NOMO-1 treated with DMSO at 0.1 percent for 48 hours (cell line): ENCODE data around the gene SIL1.
"Not testable (repeated sequence)": the region's sequence is repeated elsewhere in the genome, so short reads cannot be mapped to it uniquely, and the experiment has no call there.

ENCODE experiments used
- DNase-seq: peaks from one replicate; lab custom pipeline; 2025; ENCODE audit not compliant: unreplicated experiment; lab: John Stamatoyannopoulos, UW

The SIL1 gene

DNA sequence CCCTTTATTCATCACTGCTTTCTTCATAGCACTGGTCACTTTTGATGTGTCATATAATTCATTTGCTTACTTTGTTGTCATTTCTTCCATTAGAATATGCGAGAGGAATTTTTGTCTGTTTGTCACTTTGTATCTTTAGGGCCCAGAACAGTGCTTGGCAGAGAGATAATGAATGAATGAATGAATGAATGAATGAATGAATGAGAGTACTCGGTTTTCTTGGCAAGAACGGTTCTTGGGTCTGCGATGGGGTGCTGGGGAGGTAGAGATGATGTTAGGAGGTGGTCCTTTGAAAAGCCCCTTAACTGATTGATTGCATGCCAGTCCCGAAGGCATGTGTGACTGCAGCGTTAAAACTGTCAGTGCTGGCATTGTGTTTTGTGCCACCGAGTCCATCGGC is 270.6 kb downstream of the SIL1 start:
- no peak for DNase-seq

DNA sequence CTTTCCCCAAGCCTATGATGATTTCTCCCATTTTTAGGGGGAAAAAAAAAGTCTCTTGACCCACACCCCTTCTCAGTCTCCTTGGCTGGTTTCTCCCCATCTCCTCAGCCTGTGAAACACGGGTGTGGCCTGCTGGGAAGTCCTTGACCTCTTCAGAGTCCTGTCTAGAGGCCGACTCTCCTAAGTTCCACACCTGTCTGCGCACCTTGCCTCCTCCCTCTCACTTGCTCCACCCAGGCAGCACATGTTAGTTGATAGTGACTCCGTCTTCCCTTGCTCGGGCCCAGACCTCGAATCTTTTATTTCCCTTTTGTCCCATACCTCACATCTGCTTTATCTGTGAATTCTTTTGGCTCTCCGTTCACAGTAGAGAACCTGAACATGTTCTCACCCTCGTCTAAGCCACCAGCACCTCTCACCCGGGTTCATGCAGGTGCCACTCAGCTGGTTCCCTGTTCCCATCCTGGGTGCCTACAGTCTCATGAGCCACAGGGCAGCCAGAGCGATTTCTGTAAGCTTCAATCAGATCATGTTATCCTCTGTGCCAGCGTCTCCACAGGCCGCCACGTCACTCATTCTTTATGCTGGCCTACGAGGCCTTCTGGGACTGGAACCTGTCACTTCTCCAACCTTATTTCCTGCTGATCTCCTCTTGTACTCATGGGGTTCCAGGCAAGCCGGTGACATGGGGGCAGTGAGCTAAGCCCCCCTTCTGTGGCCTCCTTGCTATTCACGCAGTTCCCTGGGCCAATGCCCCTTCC is 271.3 kb downstream of the SIL1 start:
- DNase-seq, result no peak

DNA sequence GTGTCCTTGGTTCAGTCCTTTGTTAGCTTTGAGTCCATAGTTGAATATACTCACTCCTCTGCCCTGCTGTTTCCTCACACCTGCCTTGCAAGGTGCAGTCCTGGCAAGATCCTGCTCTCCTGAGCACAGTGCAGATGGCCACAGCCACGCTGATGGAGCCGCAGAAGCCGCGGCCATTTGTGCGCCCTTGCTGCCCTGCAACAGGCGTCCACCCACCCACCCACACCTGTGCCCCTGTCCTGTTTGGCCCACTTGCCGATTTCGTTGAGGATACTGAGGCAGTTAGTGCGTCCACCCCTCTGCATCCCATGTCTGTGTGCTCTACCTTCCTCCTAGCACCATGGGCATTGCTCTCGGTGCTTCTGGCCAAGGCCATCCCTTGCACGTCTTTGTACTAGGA is 271.9 kb downstream of the SIL1 start:
- DNase-seq, result no peak

DNA sequence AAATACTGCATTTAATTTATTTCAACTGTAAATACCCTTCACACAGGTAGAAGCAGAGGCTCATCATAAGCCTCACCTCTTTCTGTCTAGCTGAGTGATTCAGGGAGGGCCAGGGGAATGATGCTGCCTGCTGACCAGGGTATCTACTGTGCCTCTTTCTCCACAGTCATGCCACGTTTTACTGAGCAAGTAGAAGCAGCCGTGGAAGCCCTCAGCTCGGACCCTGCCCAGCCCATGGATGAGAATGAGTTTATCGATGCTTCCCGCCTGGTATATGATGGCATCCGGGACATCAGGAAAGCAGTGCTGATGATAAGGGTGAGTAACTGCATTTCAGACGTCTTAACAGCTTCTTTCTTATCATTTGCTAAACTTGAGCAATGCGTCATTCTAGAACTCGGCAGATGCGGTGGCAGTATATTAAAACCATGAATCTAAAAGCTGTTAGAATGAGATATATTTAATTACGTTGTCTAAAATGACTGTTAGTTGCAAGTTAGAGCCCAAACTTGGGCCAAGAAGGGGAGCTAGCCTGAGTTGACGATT is 273.0 kb downstream of the SIL1 start:
- no peak for DNase-seq

GRCh38 chr5:138922494-138922893 is 275.7 kb downstream of the SIL1 start:
- no peak for DNase-seq

- not testable (repeated sequence) for DNase-seq
Observed at GRCh38 chr5:138921362-138921761, 276.8 kb downstream of the SIL1 start.

DNA sequence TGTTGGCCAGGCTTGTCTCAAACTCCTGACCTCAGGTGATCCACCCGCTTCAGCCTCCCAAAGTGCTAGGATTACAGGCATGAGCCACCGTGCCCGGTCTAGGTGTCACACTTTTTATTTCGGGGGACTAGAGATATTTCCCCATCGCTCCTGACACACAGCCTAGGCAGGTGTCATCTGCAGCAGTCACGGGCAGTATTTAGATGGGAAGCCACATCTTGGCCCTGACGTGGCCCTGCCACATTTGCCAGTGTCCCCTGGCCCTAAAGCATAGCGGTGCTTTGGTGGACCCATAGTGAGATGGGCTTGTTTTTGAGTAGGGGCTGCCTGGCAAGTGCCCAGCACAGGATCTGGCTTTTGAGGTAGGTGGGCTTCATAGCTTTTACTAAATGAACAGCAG is 278.0 kb downstream of the SIL1 start:
- no peak for DNase-seq

DNA sequence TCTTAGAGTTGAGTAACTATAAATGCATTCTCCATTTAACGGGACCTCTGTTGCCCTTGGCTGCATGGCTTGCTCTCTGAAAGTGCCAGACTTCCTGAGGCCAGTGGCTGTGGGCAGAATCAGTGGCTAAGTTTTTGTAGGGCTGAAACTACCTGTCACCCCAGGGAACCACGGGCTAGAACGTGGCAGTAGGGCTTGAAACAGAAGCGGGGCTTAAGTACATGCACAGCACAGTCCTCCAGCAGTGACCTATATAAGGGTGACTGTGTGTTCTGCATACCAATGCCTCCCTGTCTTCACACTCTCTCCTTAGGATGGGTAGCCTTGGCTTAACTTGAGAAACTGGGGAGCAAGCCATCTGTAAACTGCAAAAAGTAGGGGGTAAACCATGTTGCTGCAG is 279.5 kb downstream of the SIL1 start:
- no peak for DNase-seq

DNA sequence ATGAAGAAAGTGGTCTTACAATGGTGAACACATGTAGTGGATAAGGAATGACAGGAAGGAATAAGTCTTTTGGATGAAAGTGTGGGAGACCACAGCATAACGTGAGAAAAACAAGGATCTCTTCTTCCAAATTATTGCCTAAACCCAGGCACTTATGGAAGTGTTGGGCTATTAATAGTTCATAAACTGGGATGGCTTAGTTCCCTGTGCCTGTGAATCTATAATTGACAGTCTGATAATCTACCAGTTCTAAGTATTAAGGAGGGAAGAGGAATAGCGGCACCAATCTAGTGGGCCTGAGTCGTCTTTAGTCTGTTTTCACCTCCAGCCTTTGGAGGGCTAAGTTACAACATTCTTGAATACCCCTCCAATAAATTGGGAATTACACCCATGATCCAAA is 283.8 kb downstream of the SIL1 start:
- no peak for DNase-seq

GRCh38 chr5:138913773-138914172 is 284.4 kb downstream of the SIL1 start:
- DNase-seq, result no peak

DNA sequence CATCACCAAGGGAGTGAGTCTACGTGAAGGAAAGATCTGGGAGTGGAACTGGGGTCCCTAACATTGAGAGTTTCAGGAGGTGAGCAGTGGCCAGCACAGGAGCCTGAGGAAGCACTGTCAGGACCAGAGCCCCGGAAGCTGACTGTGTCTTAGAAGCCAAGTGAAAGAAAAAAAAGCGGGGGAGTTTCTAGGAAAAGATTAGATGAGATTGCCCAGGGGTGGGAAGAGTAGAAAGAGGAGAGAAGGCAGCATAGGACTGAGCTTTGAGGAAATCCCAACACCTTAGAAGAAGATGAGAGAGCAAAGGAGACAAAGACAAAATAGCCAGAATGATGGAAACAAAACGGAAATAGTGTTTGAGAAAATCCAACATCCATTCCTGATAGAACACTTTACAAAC is 286.1 kb downstream of the SIL1 start:
- DNase-seq, result no peak

GRCh38 chr5:138911441-138911840 is 286.7 kb downstream of the SIL1 start:
- no peak for DNase-seq

DNA sequence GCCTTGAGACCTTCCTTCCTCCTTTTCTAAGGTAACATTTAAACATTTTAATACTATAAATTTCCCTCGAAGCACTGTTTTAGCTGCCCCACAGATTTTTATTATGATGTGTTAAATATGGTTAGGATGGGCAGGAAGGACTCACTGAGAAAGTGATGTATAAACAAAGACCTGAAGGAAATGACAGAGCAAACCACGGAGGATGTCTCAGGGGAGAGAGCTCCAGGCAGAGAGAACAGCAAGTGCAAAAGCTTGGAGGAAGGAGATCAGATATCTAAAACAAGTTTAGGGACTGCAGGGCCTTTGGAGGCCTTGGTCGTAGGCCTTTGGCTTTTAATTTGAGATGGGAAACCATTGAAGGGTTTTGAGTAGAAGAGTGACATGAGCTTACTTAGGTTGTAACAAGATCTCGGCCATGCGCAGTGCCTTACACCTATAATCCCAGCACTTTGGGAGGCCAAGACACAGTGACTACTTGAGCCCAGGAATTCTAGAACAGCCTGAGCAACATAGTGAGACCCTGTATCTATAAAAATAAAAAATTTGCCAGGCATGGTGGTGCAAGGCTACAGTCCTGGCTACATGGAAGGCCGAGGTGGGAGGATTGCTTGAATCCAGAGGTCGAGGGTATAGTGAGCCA is 287.5 kb downstream of the SIL1 start:
- no peak for DNase-seq

DNA sequence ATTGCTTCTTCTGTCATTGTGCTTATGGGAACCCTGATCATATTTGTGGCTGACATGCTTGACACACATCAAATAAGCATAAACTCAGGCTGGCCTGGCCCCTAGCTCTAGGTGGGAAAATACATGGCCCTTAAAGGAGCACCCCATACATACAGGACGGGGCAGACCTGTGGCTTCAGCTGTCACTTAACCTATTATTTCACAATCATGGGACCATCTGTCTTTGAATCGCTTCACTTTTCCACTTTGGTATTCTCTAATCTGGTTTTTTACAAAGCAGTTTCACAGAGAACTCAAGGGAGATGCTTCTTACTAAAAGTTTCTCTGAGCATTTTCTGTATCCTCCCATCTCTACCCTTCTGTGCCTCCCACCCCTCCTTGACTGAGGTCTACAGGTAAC is 288.4 kb downstream of the SIL1 start:
- DNase-seq, result no peak

- no peak for DNase-seq
Observed at GRCh38 chr5:138905541-138905940, 292.6 kb downstream of the SIL1 start.

DNA sequence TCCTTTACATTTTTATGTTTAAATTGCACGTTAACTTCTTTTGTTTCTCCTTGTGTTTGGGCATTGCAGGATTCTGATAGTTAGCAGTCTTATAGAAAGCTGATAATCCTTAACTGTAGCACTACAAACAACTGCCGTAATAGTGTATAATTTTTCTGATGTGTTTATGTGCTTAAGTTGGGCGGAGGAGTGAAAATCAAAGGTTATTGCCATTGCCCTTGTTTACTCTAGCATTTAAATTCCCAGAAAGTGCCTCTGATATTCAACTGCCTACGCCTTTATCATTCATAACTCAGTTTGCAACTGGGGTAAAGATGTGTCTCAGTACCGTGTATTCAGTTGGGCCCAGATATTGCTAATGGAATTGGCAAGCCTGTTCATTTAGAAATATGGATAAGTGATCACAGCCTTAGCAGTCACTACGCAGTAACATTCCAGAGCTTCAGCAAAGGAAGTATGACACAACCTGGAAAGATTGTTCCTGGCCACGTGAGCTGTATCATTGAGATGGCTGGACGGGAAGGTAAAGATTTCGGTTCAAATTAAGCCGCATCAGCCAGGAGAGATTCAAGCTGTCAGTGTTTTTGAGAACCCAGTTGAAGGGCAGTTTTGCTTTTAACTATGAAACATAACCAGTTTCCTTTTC is 294.9 kb downstream of the SIL1 start:
- no peak for DNase-seq

- no peak for DNase-seq
Observed at GRCh38 chr5:138901716-138902115, 296.5 kb downstream of the SIL1 start.

DNA sequence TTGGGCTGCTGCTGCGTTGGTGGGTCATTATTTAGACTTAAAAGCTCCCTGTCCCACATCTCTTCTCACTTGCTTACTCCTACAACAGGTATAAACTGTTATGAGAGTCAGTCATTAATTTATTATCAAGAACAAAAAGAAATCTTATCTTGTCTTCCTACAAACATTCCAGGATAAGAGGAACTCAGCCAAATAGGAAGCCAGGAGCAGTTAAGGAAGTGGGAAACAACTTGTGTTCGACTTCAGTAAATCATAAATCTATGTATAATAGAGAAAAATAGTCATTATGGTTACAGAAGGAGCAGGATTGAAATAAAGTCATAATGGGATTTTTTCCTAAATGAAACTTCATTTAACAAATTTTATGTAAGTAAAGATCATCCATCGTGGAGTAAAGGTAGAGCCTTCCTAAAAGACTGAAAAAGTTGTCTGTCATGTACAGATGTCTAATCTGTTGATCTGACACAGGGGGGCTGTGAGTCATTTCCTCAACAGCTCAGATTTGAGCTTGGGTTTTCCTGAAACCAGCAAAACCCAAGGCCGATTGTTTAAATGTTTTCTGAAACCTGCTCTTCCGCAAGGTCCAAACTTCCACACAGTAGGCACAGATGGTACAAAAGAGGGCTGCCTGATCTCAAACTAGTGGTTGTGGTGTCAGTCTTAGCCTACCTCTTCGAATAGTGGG is 297.7 kb downstream of the SIL1 start:
- DNase-seq, result no peak

DNA sequence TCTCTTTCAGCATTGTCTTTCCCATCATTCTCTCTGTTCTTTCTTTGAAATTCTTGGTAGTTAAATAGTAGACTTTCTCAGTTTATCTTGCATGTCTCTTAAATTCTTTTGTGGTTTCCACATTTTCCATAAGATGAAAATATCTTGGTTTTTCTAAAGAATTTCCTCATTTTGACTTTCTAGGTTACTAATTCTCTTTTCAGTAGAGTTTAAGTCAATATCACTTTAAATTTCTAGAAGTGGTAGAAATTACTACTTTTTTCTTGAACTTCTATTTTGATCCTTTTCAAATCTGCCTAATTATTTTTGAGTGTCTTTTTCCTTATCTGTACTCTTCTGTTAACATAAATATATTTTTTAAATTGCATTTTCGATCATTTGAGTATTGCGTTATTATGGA is 299.4 kb downstream of the SIL1 start:
- DNase-seq, result no peak

DNA sequence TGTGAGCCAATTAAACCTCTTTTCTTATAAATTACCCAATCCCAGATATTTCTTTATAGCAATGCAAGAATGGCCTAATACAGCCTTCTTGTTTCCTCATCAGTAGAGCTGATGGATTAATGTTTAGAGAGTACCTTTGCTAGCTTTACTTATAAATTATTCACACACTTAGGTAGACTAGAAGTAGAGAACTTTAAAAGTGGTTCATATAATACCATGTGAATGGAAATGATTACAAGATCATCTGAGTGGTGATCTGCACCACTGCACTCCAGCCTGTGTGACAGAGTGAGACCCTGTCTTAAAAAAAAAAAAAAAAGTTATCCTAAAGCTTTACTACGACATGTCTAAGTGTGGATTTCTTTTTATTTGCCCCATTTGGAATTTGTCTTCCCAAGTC is 299.9 kb downstream of the SIL1 start:
- no peak for DNase-seq
